Transverse colon (tissue), 4 donors: ENCODE data around the gene TGIF2.
"Not testable (repeated sequence)": the region's sequence is repeated elsewhere in the genome, so short reads cannot be mapped to it uniquely, and the experiment has no call there.

Source experiments
- CTCF ChIP-seq, 5 experiments: fragments of 200-600 bp in 3 of 5; fragments of 450-650 bp in 2 of 5; sonication (generic) in 3 of 5; IDR thresholded peaks; 1 replicate in 2 of 5; 2 replicates in 3 of 5; pipeline ENCODE4 v1.5.1; 2016 to 2017; ENCODE audit warnings: antibody characterized with exemption in 5 of 5, inconsistent platforms in 3 of 5, mild to moderate bottlenecking in 2 of 5, moderate library complexity in 1 of 5
- POLR2AphosphoS5 ChIP-seq, 3 donors: sonication (generic); formaldehyde crosslinking; IDR thresholded peaks; one replicate each; pipeline ENCODE4 v1.6.1; 2016; ENCODE audit warnings: antibody characterized with exemption in 3 of 3

GRCh38 chr20:36608388-36608728 lies 35.0 kb downstream of the TGIF2 start:
- TF ChIP-seq CTCF, POLR2AphosphoS5 (IDR thresholded peaks at IDR 0.05): not testable (repeated sequence)
